NT2/D1 (cell line): ENCODE measurements around the gene PPARA.

Experiments
- SUZ12 ChIP-seq: IDR thresholded peaks from 2 replicates; pipeline ENCODE4 v1.6.1; 2011; ENCODE audit not compliant: insufficient read length, insufficient read depth; ENCODE audit errors: extremely low read depth
- YY1 ChIP-seq: IDR thresholded peaks from 2 replicates; pipeline ENCODE4 v1.6.1; 2011; ENCODE audit not compliant: insufficient read length, insufficient read depth

GRCh38 chr22:46214149-46214548 is 63.8 kb downstream of the PPARA start:
- no peak for TF ChIP-seq SUZ12
- no peak for TF ChIP-seq YY1
